Esophagus muscularis mucosa (tissue), 3 donors: Measurements from ENCODE around the gene ELAVL1.

Experiments used
- CTCF ChIP-seq, 3 experiments: fragments of 200-600 bp in 2 of 3; fragments of 450-650 bp in 1 of 3; sonication (generic) in 2 of 3; IDR thresholded peaks; one replicate each; pipeline ENCODE4 v1.5.1; 2017 to 2019; ENCODE audit warnings: antibody characterized with exemption in 3 of 3, mild to moderate bottlenecking in 2 of 3, moderate library complexity in 1 of 3
- POLR2A ChIP-seq: fragments of 450-650 bp; IDR thresholded peaks from one replicate; pipeline ENCODE4 v1.6.1; 2017; ENCODE audit warnings: antibody characterized with exemption, moderate library complexity, mild to moderate bottlenecking, low read depth

DNA sequence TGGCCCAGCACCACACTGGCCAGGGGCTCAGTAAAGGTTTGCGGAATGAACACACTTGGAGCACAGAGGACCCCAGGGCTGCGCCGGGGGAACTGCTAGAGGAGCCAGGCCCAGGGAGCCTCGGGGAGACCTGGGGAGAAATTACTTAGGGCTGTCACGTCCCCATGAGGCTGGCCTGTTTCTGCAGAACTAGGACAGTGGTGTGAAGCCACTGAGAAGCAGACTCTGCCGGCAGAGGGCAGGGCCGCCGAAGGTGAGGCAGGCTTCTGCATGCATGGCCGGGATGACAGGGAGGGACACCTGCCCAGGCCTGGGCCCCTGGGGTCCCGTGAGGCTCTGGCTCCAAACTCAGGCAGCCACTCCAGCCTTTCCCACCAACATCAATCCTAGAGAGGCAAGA lies 26.4 kb downstream of the ELAVL1 start:
- TF ChIP-seq POLR2A (no peak), CTCF (IDR thresholded peaks at IDR 0.05) (no peak)
